Sciatic nerve (tissue), 2 donors: ENCODE results near the gene GRIFIN. TPM values are rescaled to one million over a fixed set of nuclear protein-coding genes. Genes with fewer than 3 reads are reported as not detected.

Source experiments
- ATAC-seq: fragments of 200-7000 bp; cut with Tn5 transposase; one replicate; pipeline ENCODE4 v1.9.1; 2020; ENCODE audit warnings: mild to moderate bottlenecking, moderate library complexity
- DNase-seq: peaks from one replicate; pipeline ENCODE4 v3.0.0-alpha.2; 2020; ENCODE audit warnings: low spot score
- intact Hi-C: fragments of 100-400 bp; cut with DNase I; formaldehyde crosslinking; loops from one replicate; pipeline ENCODE4 v1.14.2; 2022
- total RNA-seq: library from RNA; stranded (reverse); fragmentation: NEBNext Ultra II Directional; extraction: Animal tissue kit (Norgen Biotek cat#: 25700); gene quantifications from one replicate; pipeline ENCODE4 v1.2.1, GENCODE V29; 2021
- donor health status: DM: no; HTN: no; CAD: no.
- donor health status: DM: no; HTN: no; CAD: no.

GRIFIN gene, protein sequence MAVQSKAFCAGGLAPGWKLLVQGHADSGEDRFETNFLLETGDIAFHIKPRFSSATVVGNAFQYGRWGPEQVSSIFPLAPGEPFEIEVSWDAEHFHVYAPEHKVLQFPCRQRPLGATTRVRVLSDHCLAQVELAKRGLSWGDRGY
- not detected for total RNA-seq

- DNase-seq (no peak), ATAC-seq (no peak)
- intact Hi-C loops: no loop called here
Measured at GRCh38 chr7:2476298-2476697, at the start of gene GRIFIN. TSS of gene GRIFIN (minus strand) at chr7:2476398. CDS start at chr7:2476383, 15 bp downstream.

- intact Hi-C loops: no loop called here
- DNase-seq (no peak), ATAC-seq (no peak)
Measured at GRCh38 chr7:2524808-2525657, 48.8 kb upstream of the GRIFIN start.

DNA sequence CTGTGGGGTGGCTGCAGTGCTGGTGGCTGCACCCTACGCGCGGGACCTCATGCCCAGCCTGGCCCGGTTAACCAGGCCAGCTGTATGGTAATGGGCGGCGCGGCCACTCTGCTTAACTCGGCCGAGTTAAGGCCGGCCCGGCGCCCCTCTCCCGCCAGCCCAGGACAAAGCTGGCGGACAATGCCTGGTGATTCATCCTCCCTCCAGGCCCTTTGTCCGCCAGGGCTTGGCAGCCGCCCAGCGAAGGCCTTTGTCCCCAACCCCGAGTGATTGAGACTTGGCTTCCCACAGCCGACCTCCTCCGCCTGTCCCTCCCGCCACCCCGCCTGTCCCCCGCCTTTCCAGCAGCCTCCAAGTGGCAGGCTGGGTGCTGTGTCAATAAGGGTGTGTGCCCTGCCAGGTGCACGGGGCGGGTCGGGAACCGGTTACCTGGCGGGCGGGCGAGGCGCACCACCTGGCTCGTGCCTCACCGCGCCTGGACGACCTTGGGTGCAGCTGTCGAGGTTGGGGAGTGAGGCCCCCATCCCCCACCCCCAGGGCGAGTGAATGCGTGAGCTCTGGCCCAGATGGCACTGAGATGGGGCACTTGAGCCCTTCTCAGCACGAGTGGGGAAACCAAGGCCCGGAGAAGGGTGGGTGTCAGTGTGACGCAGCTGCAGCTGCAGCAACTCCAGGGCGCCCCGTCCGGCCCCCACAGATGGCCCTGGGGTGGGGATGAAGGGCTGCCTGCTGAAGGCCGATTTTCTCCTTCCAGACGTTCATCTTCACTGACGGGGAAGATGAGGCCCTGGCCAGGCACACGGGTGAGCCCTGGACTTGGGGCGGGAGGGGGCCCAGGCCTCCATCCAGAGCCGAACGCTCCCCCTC, 48.0 kb upstream of the GRIFIN start:
- ATAC-seq (peak; percentile 13), DNase-seq (peak; percentile 87)
- intact Hi-C loops: no loop called here

GRCh38 chr7:2523461-2523936, 47.3 kb upstream of the GRIFIN start:
- no peak for ATAC-seq
- intact Hi-C loops: no loop called here
- DNase-seq: no peak

- intact Hi-C loops: no loop called here
- no peak for DNase-seq
- ATAC-seq: no peak
Measured at GRCh38 chr7:2522780-2523433, 46.7 kb upstream of the GRIFIN start.

- ATAC-seq (no peak), DNase-seq (no peak)
- intact Hi-C loops: no loop called here
Measured at GRCh38 chr7:2521952-2522591, 45.9 kb upstream of the GRIFIN start.

GRCh38 chr7:2521341-2521745, 45.1 kb upstream of the GRIFIN start:
- intact Hi-C loops: no loop called here
- DNase-seq (no peak), ATAC-seq (no peak)

- intact Hi-C loops: no loop called here
- no peak for ATAC-seq
- no peak for DNase-seq
Measured at GRCh38 chr7:2520761-2521290, 44.6 kb upstream of the GRIFIN start.

DNA sequence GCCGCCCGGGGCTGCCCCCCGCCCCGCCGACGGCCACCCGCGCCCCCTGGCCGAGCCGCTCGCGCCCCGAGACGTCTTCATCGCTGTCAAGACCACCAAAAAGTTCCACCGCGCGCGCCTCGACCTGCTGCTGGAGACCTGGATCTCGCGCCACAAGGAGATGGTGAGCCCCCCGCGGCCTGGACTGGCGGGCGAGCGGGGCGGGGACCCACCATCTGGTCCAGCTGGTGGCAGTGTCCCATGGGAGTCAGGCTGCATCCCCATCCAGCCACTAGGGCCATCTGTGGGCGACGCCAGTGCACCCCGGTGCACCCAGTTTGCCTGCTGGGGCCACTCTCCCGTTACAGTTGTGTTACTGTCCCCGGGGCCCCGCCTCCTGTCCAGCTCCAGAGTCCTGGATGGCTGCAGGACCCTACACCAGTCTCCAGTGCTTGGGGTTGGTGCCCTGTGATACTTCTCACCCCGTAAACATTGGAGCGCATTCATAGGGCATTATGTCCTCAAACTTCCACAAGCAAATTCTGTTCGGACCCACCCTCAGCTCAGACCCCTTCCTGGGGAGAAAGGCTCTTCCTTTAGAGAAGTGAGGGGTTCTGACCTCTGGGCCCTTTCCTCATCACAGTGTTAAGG, 44.0 kb upstream of the GRIFIN start:
- DNase-seq (no peak), ATAC-seq (no peak)
- intact Hi-C loops: no loop called here

- intact Hi-C loops: no loop called here
- ATAC-seq (peak; percentile 90), DNase-seq (peak; percentile 92)
Measured at GRCh38 chr7:2519119-2519930, 43.1 kb upstream of the GRIFIN start, which contains the start of gene LFNG. TSS of gene LFNG (plus strand) at chr7:2519774. CDS start at chr7:2519862, 88 bp downstream.

GRCh38 chr7:2518737-2519118, 42.5 kb upstream of the GRIFIN start:
- ATAC-seq: no peak
- intact Hi-C loops: no loop called here
- DNase-seq: no peak

DNA sequence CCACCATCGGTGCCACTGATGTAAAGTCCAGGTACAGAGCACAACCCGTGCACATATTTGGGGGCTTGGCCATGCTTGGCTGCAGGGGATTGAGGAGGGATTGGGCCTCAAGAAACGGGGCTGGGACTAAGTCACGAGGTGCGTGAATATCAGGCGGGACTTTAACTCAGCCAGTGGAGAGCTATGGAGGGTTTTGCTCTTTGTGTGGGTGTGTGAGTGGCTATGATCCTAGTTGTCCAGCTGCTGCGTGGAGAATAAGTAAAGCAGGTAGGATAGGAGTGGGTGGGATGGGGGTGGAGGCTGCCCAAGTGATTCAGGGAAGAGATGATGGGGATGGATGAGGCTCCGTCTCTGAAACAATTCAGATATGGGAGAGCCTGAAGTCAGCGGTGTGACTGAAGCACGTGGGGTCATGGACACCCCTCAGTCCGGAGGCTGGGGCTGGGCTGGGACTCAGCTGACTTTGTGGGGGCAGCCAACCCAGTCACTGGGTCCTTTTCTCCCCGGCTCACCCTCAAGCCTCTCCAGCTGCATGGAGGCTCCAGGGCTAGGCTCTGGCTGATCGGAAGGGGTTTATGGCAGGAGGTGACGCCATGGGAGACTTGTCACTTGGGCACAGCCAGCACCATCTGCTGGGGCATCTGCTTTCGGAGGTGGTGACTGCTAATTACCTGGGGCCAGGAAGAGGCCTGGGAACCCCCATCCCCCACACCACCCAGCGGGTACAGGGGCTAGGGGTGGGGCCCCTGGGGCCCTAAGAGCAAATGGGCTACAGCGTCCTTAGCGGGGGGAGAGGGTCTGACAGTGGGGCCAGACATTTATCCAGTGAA, 41.7 kb upstream of the GRIFIN start:
- intact Hi-C loops: no loop called here
- ATAC-seq: no peak
- DNase-seq: no peak

GRCh38 chr7:2517026-2517425, 40.8 kb upstream of the GRIFIN start:
- intact Hi-C loops: no loop called here
- ATAC-seq: no peak
- DNase-seq: no peak

DNA sequence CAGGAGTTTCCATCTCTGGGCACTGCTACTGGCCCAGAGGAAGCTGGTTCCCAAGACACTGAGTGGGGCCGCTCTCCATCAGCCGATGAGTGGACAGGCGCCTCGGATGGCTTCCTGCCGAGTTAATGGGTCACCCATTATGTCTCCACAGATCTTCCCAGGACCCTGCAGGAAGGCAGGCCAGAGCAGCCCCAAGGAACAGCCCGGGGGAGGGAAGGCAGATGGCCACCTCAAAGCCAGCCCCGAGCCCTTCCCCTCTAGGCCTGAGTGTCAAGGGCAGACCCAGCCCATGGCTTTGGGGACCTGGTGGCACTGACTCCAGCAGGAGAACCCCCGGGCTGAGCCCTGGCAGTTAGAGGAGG, 40.0 kb upstream of the GRIFIN start:
- no peak for ATAC-seq
- no peak for DNase-seq
- intact Hi-C loops: no loop called here

DNA sequence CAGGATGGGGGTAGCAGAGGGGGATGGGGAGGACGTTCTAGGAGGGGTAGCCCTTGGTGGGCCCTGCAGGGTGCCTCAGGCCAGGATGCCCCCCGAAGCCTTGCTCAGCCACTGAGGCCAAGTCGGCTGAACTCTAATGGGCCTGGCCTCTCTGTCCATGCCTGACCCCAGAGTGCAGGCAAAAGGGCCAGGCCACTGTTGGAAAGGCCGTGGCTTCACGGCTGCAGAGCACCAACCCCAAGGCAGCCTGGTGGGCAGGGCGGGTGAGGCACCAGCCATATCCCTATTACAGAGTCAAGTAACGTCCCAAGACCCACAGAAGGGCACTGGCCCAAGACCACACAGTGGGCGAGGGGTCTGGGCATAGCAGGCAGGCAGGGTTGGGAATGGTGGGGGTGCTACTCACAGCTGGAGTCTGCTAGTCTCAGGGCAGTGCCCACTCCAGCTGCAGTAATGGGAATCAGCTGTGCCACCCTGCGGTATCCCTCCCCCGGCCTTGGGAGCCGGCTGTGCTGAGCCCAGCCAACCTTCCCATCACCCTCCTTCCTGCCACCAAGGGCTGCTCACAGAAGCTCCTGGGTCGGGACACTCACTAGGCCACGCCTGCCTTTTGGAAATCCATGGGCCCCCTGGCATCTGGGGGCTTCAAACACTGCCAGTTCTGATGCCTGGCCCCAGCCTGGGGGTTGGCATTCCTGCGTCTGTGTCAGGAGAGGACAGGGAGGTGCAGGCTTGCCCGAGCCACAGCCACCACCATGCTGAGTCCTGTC, 39.4 kb upstream of the GRIFIN start:
- DNase-seq: no peak
- intact Hi-C loops: no loop called here
- ATAC-seq: no peak
